WTC11 (cell line): ENCODE results near the gene LGALS1.

Source experiments
- CTCF ChIP-seq: fragments of 200-600 bp; IDR thresholded peaks from 2 replicates; pipeline ENCODE4 v1.8.0; 2022; ENCODE audit warnings: antibody characterized with exemption
- FOXP4 ChIP-seq: sonication (generic); formaldehyde crosslinking; IDR thresholded peaks from 2 replicates; pipeline ENCODE4 v1.8.0; 2022; ENCODE audit warnings: mild to moderate bottlenecking, missing genetic modification reagents
- RELA ChIP-seq: sonication (generic); formaldehyde crosslinking; IDR thresholded peaks from 2 replicates; pipeline ENCODE4 v1.8.1; 2022; ENCODE audit warnings: missing genetic modification reagents, mild to moderate bottlenecking, borderline replicate concordance

- no peak for TF ChIP-seq RELA (CRISPR knock-in tag)
- TF ChIP-seq FOXP4 (CRISPR knock-in tag), result no peak
- no peak for TF ChIP-seq CTCF
These were observed 29.2 kb downstream of the LGALS1 start for GRCh38 chr22:37704645-37705044.
